Activated CD8-positive, alpha-beta T cell treated with anti-CD3 and anti-CD28 coated beads for 36 hours (primary cell): ENCODE measurements around the gene FRS2. TPM values are rescaled to one million over a fixed set of nuclear protein-coding genes. Genes with fewer than 3 reads are reported as not detected.

Experiments
- ATAC-seq: fragments of 200-7000 bp; cut with Tn5 transposase; one replicate; pipeline ENCODE4 v1.10.0; 2021; ENCODE audit warnings: mild to moderate bottlenecking, moderate library complexity
- CTCF ChIA-PET: fragments of 350-600 bp; sonication (Branson Sonifier 250); formaldehyde crosslinking; loops from one replicate; lab custom pipeline; 2021; ENCODE audit warnings: antibody characterized with exemption; lab: Charles Lee
- POLR2A ChIA-PET: fragments of 350-600 bp; sonication (Branson Sonifier 250); formaldehyde crosslinking; loops from one replicate; lab custom pipeline; 2021; ENCODE audit warnings: antibody characterized with exemption; lab: Charles Lee
- DNase-seq: peaks from one replicate; pipeline ENCODE4 v3.0.0-alpha.2; 2020
- H3K27ac Mint-ChIP-seq: one replicate; pipeline ENCODE4 v1.8.0; 2021; ENCODE audit warnings: mild to moderate bottlenecking, mixed read lengths
- H3K27me3 Mint-ChIP-seq: one replicate; pipeline ENCODE4 v1.8.0; 2021; ENCODE audit warnings: mixed read lengths
- H3K36me3 Mint-ChIP-seq: one replicate; pipeline ENCODE4 v1.8.0; 2021; ENCODE audit warnings: low read depth, mixed read lengths
- H3K4me1 Mint-ChIP-seq: one replicate; pipeline ENCODE4 v1.8.0; 2021; ENCODE audit warnings: low read depth, mixed read lengths
- H3K4me3 Mint-ChIP-seq: one replicate; pipeline ENCODE4 v1.8.0; 2021; ENCODE audit warnings: mild to moderate bottlenecking, moderate library complexity, mixed read lengths
- H3K9me3 Mint-ChIP-seq: one replicate; pipeline ENCODE4 v1.8.0; 2021; ENCODE audit warnings: mixed read lengths
- CTCF ChIP-seq: fragments of 200-600 bp; IDR thresholded peaks from one replicate; pipeline ENCODE4 v1.8.0; 2022; ENCODE audit warnings: antibody characterized with exemption, mild to moderate bottlenecking
- intact Hi-C: fragments of 100-400 bp; cut with micrococcal nuclease; formaldehyde crosslinking; loops from one replicate; pipeline ENCODE4 v1.10.0; 2022
- total RNA-seq, 2 experiments: library from RNA; stranded (reverse); gene quantifications; one replicate each; pipeline ENCODE4 v1.2.3, GENCODE V29; 2021

FRS2 gene
- total RNA-seq, 2 experiments from 2014 or later = 8.3 to 10.5 TPM

GRCh38 chr12:69534389-69534822 lies 64.2 kb downstream of the FRS2 start:
- ChIA-PET POLR2A (no interaction called here), CTCF (interaction anchor here (1.1 to 1.5 kb wide), 4 partner anchors 20 to 176 kb away, joined by 3 to 4 read pairs (median 4); no protein-coding TSS in a partner anchor)
- Mint-ChIP-seq H3K4me1 (peaks cover 22% of the 10 kb centered on the region), H3K27me3 (no peaks in the 10 kb centered on the region), H3K36me3 (peaks cover 14% of the 10 kb centered on the region), H3K27ac (peak overlapping the region; percentile 49), H3K4me3 (no peak overlapping the region), H3K9me3 (no peaks in the 10 kb centered on the region)
- intact Hi-C loops = no loop called here
- DNase-seq = peak; percentile 71
- no peak for TF ChIP-seq CTCF
- peak; percentile 98 for ATAC-seq

GRCh38 chr12:69540987-69541386 lies 70.8 kb downstream of the FRS2 start:
- POLR2A ChIA-PET = no interaction called here
- TF ChIP-seq CTCF = no peak
- peaks cover 18% of the 10 kb centered on the region for H3K36me3 Mint-ChIP-seq
- H3K27me3 Mint-ChIP-seq = no peaks in the 10 kb centered on the region
- DNase-seq = no peak
- no peak for ATAC-seq
- no peaks in the 10 kb centered on the region for H3K4me1 Mint-ChIP-seq
- H3K4me3 Mint-ChIP-seq = no peak overlapping the region
- H3K9me3 Mint-ChIP-seq = peaks cover 11% of the 10 kb centered on the region
- CTCF ChIA-PET = no interaction called here
- H3K27ac Mint-ChIP-seq = no peak overlapping the region
- intact Hi-C loops = no loop called here

- peaks cover 7% of the 10 kb centered on the region for H3K4me1 Mint-ChIP-seq
- POLR2A ChIA-PET = no interaction called here
These were observed 73.9 kb downstream of the FRS2 start for GRCh38 chr12:69544087-69544486.

GRCh38 chr12:69545081-69545480 lies 74.9 kb downstream of the FRS2 start:
- ATAC-seq = no peak
- DNase-seq = no peak
- Mint-ChIP-seq H3K27ac (no peak overlapping the region), H3K27me3 (no peaks in the 10 kb centered on the region), H3K4me1 (peaks cover 9% of the 10 kb centered on the region), H3K4me3 (no peak overlapping the region), H3K36me3 (peaks cover 22% of the 10 kb centered on the region), H3K9me3 (peaks cover 11% of the 10 kb centered on the region)
- POLR2A ChIA-PET = no interaction called here
- no peak for TF ChIP-seq CTCF
- CTCF ChIA-PET = no interaction called here
- intact Hi-C loops = no loop called here

More at GRCh38 chr12:69544087-69544486, 73.9 kb downstream of the FRS2 start:
- DNase-seq = no peak
- ATAC-seq = no peak
- peaks cover 11% of the 10 kb centered on the region for H3K9me3 Mint-ChIP-seq
- no peaks in the 10 kb centered on the region for H3K27me3 Mint-ChIP-seq
- no peak overlapping the region for H3K27ac Mint-ChIP-seq
- no peak for TF ChIP-seq CTCF
- H3K4me3 Mint-ChIP-seq = no peak overlapping the region
- H3K36me3 Mint-ChIP-seq = peaks cover 22% of the 10 kb centered on the region
- CTCF ChIA-PET = no interaction called here
- intact Hi-C loops = no loop called here

GRCh38 chr12:69546693-69547438 lies 76.7 kb downstream of the FRS2 start:
- DNase-seq (no peak), ATAC-seq (peak; percentile 61)
- CTCF ChIA-PET = no interaction called here
- no peak overlapping the region for H3K27ac Mint-ChIP-seq
- peaks cover 10% of the 10 kb centered on the region for H3K4me1 Mint-ChIP-seq
- no peak for TF ChIP-seq CTCF
- H3K36me3 Mint-ChIP-seq = peaks cover 14% of the 10 kb centered on the region
- H3K9me3 Mint-ChIP-seq = peaks cover 11% of the 10 kb centered on the region
- intact Hi-C loops = no loop called here
- H3K27me3 Mint-ChIP-seq = no peaks in the 10 kb centered on the region
- POLR2A ChIA-PET = no interaction called here
- H3K4me3 Mint-ChIP-seq = no peak overlapping the region
